Parathyroid adenoma (tissue), 2 donors: ENCODE measurements around the gene NOL9.

ENCODE experiments used
- H2AFZ ChIP-seq: fragments of 300-600 bp; sonication (generic); one replicate; pipeline ENCODE4 v1.7.0; 2017; ENCODE audit warnings: antibody characterized with exemption, mild to moderate bottlenecking
- H3K27ac ChIP-seq: fragments of 300-600 bp; sonication (generic); one replicate; pipeline ENCODE4 v1.7.0; 2017
- H3K27me3 ChIP-seq: fragments of 300-600 bp; sonication (generic); one replicate; pipeline ENCODE4 v1.7.0; 2017; ENCODE audit warnings: low read length; ENCODE audit not compliant: control insufficient read depth, insufficient read depth
- H3K36me3 ChIP-seq: fragments of 300-600 bp; sonication (generic); one replicate; pipeline ENCODE4 v1.7.0; 2017; ENCODE audit warnings: low read length; ENCODE audit not compliant: control insufficient read depth, insufficient read depth
- H3K4me1 ChIP-seq: fragments of 300-600 bp; sonication (generic); one replicate; pipeline ENCODE4 v1.7.0; 2017; ENCODE audit warnings: control low read depth
- H3K4me2 ChIP-seq: fragments of 300-600 bp; sonication (generic); one replicate; pipeline ENCODE4 v1.7.0; 2017; ENCODE audit warnings: low read length
- H3K4me3 ChIP-seq: fragments of 300-600 bp; sonication (generic); one replicate; pipeline ENCODE4 v1.7.0; 2017; ENCODE audit warnings: low read depth, low read length
- H3K79me2 ChIP-seq: fragments of 300-600 bp; sonication (generic); one replicate; pipeline ENCODE4 v1.7.0; 2017; ENCODE audit warnings: control low read depth
- H3K9ac ChIP-seq: fragments of 300-600 bp; sonication (generic); one replicate; pipeline ENCODE4 v1.7.0; 2017; ENCODE audit warnings: mild to moderate bottlenecking
- H3K9me3 ChIP-seq: fragments of 300-600 bp; sonication (generic); one replicate; pipeline ENCODE4 v1.7.0; 2017; ENCODE audit warnings: low read length; ENCODE audit not compliant: control insufficient read depth
- CTCF ChIP-seq: fragments of 300-600 bp; sonication (generic); IDR thresholded peaks from one replicate; pipeline ENCODE4 v1.7.0; 2017; ENCODE audit warnings: antibody characterized with exemption, mild to moderate bottlenecking
- donor health status: primary hyperparathyroidism.

NOL9 gene

DNA sequence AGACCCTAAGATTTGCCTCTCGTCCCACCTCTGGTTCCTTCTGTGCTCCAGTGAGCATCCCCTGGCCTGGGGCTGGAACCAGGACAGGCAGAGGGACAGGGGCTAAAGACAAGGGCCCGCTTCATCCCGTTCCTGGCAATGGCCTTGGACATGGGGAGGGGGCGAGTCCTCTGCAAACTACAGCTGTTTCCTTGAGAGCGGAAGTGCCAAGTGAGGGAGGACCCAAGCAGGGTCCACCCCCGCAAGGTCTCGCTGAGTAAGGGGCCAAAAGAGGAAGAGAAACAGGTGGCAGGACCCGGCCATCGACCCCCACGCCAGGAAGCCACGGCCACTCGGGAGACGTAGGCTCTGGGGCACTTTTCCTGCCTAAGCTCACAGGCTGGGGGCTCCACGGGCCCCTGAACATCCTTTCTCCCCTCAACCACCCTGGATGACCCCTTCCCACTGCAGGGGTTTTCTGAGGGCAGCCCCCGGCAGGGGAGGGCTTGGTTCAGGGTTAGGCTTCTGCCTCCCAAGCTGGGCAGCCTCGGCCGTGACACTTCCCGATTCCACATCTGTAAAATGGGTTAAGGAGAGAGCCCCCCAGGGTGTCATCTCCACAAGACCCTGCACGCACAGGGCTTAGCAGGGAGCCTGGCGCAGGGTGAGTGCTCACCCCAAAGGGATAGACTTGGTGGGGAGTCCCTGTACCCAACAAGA lies 44.9 kb downstream of the NOL9 start:
- Histone ChIP-seq H3K36me3 (no peaks in the 10 kb centered on the region), H3K27ac (no peak overlapping the region), H3K9me3 (no peaks in the 10 kb centered on the region), H3K79me2 (no peaks in the 10 kb centered on the region), H3K27me3 (no peaks in the 10 kb centered on the region), H2AFZ (no peak overlapping the region), H3K9ac (no peak overlapping the region), H3K4me1 (no peaks in the 10 kb centered on the region), H3K4me2 (no peak overlapping the region), H3K4me3 (no peak overlapping the region)
- TF ChIP-seq CTCF = no peak

- no peak overlapping the region for H3K9ac ChIP-seq
- no peak for TF ChIP-seq CTCF
- no peaks in the 10 kb centered on the region for H3K9me3 ChIP-seq
- no peak overlapping the region for H3K4me3 ChIP-seq
- no peaks in the 10 kb centered on the region for H3K27me3 ChIP-seq
- H3K27ac ChIP-seq = no peak overlapping the region
- no peak overlapping the region for H2AFZ ChIP-seq
- no peaks in the 10 kb centered on the region for H3K36me3 ChIP-seq
- H3K79me2 ChIP-seq = no peaks in the 10 kb centered on the region
- no peaks in the 10 kb centered on the region for H3K4me1 ChIP-seq
- no peak overlapping the region for H3K4me2 ChIP-seq
Observed at GRCh38 chr1:6508816-6509189, 45.5 kb downstream of the NOL9 start.

GRCh38 chr1:6508154-6508815 lies 46.0 kb downstream of the NOL9 start:
- H3K4me2 ChIP-seq = no peak overlapping the region
- no peak overlapping the region for H3K9ac ChIP-seq
- H3K4me3 ChIP-seq = no peak overlapping the region
- H3K9me3 ChIP-seq = no peaks in the 10 kb centered on the region
- no peak overlapping the region for H2AFZ ChIP-seq
- no peaks in the 10 kb centered on the region for H3K36me3 ChIP-seq
- no peaks in the 10 kb centered on the region for H3K27me3 ChIP-seq
- no peak for TF ChIP-seq CTCF
- H3K27ac ChIP-seq = no peak overlapping the region
- no peaks in the 10 kb centered on the region for H3K79me2 ChIP-seq
- no peaks in the 10 kb centered on the region for H3K4me1 ChIP-seq

DNA sequence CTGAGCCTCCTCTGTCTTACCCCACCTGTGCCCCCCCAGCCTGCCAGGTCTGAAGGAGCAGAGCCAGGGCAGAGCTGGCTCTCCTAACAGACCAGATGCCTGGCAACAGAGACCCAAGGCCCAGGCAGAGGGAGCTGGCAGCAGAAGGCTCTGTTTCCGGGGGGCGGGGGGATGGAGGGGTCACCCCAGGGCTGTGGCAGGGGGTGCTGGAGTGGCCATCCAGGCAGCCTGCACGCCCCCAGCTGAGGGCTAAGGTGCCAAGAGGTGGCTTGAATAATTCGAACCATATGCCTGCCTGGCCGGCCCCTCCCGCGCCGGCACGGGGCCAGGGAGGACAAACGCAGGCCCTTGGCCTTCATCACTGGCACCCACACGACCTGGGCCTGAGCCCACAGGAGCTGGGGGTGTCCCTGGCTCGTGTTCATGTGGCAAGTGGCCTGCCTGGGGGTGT lies 46.8 kb downstream of the NOL9 start:
- H3K79me2 ChIP-seq = no peaks in the 10 kb centered on the region
- no peak overlapping the region for H3K9ac ChIP-seq
- H3K4me3 ChIP-seq = no peak overlapping the region
- no peaks in the 10 kb centered on the region for H3K9me3 ChIP-seq
- TF ChIP-seq CTCF = no peak
- no peaks in the 10 kb centered on the region for H3K4me1 ChIP-seq
- no peak overlapping the region for H3K4me2 ChIP-seq
- H2AFZ ChIP-seq = no peak overlapping the region
- H3K27ac ChIP-seq = no peak overlapping the region
- no peaks in the 10 kb centered on the region for H3K36me3 ChIP-seq
- H3K27me3 ChIP-seq = no peaks in the 10 kb centered on the region

- H3K9me3 ChIP-seq = no peaks in the 10 kb centered on the region
- no peak overlapping the region for H3K9ac ChIP-seq
- H2AFZ ChIP-seq = no peak overlapping the region
- no peaks in the 10 kb centered on the region for H3K27me3 ChIP-seq
- H3K4me2 ChIP-seq = no peak overlapping the region
- no peak overlapping the region for H3K4me3 ChIP-seq
- H3K27ac ChIP-seq = no peak overlapping the region
- no peaks in the 10 kb centered on the region for H3K4me1 ChIP-seq
- TF ChIP-seq CTCF = no peak
- no peaks in the 10 kb centered on the region for H3K36me3 ChIP-seq
- H3K79me2 ChIP-seq = no peaks in the 10 kb centered on the region
Observed at GRCh38 chr1:6507037-6507428, 47.3 kb downstream of the NOL9 start.
